Nephron (organoid): Measurements from ENCODE around the gene KDM4C.
"Not testable (repeated sequence)": the region's sequence is repeated elsewhere in the genome, so short reads cannot be mapped to it uniquely, and the experiment has no call there.

ENCODE experiments used
- H3K27ac Mint-ChIP-seq, 3 experiments: 2 replicates each; pipeline ENCODE4 v1.8.0; 2020; ENCODE audit warnings: mixed read lengths in 3 of 3, mild to moderate bottlenecking in 2 of 3, moderate library complexity in 1 of 3
- H3K27me3 Mint-ChIP-seq: 2 replicates; pipeline ENCODE4 v1.8.0; 2021; ENCODE audit warnings: low read depth, mild to moderate bottlenecking, moderate library complexity, mixed read lengths
- H3K36me3 Mint-ChIP-seq: 2 replicates; pipeline ENCODE4 v1.8.0; 2020; ENCODE audit warnings: low read depth, mixed read lengths
- H3K4me1 Mint-ChIP-seq: 2 replicates; pipeline ENCODE4 v1.8.0; 2020; ENCODE audit warnings: mixed read lengths
- H3K4me3 Mint-ChIP-seq, 3 experiments: 2 replicates each; pipeline ENCODE4 v1.8.0; 2020; ENCODE audit warnings: mild to moderate bottlenecking in 3 of 3, mixed read lengths in 3 of 3, moderate library complexity in 2 of 3
- H3K9me3 Mint-ChIP-seq: 2 replicates; pipeline ENCODE4 v1.8.0; 2020; ENCODE audit warnings: mixed read lengths
- TF ChIP-seq, protein P1 (sequence below), 3 experiments: fragments of 200-600 bp; sonication (generic); IDR thresholded peaks; one replicate each; pipeline ENCODE4 v1.5.0; 2021; ENCODE audit warnings: antibody characterized with exemption in 3 of 3; ENCODE audit not compliant: unreplicated experiment in 3 of 3

The KDM4C gene

DNA sequence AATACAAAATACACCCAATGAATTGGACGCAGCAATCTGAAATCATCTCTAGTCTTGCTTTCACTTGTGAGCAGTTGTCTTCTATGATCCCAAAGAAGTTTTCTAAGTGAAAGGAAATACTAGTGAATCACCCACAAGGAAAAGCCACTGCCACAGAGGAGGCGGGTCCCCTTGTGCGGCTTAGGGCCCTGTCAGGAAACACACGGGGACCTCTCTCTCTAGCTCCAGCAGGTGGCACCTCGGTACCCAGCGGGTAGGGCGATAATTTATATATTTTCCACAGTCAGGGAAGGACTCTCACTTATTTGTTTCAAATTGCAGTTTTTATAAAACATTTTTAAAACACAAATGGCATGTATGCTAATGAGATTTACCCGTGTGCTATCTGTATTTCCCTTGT lies 417.1 kb downstream of the KDM4C start:
- H3K27me3 Mint-ChIP-seq, result no peaks in the 10 kb centered on the region
- no peak overlapping the region for H3K4me3 Mint-ChIP-seq
- peaks cover 12% of the 10 kb centered on the region for H3K36me3 Mint-ChIP-seq
- peaks cover 9% of the 10 kb centered on the region for H3K9me3 Mint-ChIP-seq
- H3K27ac Mint-ChIP-seq, result peak overlapping the region in 1 of 3 experiments; percentile 30
- TF ChIP-seq, protein P1, sequence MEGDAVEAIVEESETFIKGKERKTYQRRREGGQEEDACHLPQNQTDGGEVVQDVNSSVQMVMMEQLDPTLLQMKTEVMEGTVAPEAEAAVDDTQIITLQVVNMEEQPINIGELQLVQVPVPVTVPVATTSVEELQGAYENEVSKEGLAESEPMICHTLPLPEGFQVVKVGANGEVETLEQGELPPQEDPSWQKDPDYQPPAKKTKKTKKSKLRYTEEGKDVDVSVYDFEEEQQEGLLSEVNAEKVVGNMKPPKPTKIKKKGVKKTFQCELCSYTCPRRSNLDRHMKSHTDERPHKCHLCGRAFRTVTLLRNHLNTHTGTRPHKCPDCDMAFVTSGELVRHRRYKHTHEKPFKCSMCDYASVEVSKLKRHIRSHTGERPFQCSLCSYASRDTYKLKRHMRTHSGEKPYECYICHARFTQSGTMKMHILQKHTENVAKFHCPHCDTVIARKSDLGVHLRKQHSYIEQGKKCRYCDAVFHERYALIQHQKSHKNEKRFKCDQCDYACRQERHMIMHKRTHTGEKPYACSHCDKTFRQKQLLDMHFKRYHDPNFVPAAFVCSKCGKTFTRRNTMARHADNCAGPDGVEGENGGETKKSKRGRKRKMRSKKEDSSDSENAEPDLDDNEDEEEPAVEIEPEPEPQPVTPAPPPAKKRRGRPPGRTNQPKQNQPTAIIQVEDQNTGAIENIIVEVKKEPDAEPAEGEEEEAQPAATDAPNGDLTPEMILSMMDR (IDR thresholded peaks at IDR 0.05; ENCODE audit: unreplicated experiment in 3 of 3), result no peak
- peaks cover 16% of the 10 kb centered on the region for H3K4me1 Mint-ChIP-seq

DNA sequence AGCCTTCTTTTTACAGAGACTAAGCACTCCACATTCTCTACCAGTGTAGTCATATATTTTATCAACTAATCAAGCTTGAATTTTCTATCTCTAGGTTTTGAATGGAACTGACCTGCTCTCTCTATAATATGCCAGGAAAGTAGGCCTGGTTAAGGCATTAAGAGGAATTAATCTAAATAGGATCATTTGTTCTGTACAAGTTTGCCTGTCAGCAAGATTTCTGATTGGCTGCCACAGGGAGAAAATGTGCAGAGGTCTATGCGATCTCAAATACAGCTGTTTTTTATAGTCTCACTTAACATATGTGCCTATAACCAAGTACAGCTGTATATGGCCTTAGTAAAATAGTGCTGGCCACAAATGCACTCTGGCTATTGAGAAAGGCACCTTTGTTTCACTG lies 418.8 kb downstream of the KDM4C start:
- no peaks in the 10 kb centered on the region for H3K27me3 Mint-ChIP-seq
- peaks cover 15% of the 10 kb centered on the region for H3K9me3 Mint-ChIP-seq
- no peak overlapping the region for H3K4me3 Mint-ChIP-seq
- H3K4me1 Mint-ChIP-seq, result peaks cover 16% of the 10 kb centered on the region
- TF ChIP-seq, protein P1 (IDR thresholded peaks at IDR 0.05; ENCODE audit: unreplicated experiment in 3 of 3), result no peak
- H3K27ac Mint-ChIP-seq, result no peak overlapping the region
- peaks cover 15% of the 10 kb centered on the region for H3K36me3 Mint-ChIP-seq

DNA sequence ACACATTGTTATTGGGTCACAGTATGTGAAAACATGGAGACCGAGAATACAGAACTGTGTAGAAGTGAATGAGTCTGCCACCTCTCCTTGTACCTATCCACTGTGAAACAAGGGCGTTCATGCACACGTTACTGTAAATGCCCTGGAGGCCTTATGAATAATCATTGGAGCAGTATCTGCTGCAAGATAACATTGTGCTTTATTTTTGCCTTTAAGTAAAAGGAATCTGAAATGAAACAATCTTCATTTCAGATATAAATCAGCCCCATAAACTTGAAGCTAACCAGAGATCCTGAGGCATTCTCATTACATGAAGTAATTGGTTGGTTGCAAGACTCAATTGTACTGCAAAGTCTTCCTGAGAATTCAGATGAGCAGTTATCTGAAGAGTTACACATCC lies 419.6 kb downstream of the KDM4C start:
- Mint-ChIP-seq H3K4me1 (peaks cover 16% of the 10 kb centered on the region), H3K9me3 (peaks cover 15% of the 10 kb centered on the region), H3K27me3 (no peaks in the 10 kb centered on the region), H3K36me3 (peaks cover 15% of the 10 kb centered on the region), H3K4me3 (no peak overlapping the region), H3K27ac (peak overlapping the region in 1 of 3 experiments; percentile 21)
- TF ChIP-seq, protein P1 (IDR thresholded peaks at IDR 0.05; ENCODE audit: unreplicated experiment in 3 of 3), result no peak

DNA sequence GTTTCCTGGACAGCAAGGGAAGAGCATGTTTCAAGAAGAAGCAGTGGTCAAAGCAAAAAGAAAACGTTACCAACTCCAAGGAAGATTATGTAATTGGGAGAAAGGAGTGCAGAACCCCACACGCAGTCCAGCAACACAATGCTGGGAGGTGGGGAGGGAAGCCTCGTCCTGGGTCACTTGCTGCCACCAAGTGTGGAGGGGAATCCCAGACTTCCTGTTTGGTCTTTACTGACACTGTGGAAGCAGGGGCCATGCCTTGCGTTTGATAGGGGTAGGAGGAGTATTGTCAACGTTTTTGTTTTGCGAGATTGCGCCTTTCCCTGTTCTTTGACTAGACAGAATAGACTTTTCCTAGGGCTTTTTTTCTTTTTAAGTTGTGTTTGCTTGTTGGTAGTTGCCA lies 421.0 kb downstream of the KDM4C start:
- H3K27me3 Mint-ChIP-seq, result no peaks in the 10 kb centered on the region

DNA sequence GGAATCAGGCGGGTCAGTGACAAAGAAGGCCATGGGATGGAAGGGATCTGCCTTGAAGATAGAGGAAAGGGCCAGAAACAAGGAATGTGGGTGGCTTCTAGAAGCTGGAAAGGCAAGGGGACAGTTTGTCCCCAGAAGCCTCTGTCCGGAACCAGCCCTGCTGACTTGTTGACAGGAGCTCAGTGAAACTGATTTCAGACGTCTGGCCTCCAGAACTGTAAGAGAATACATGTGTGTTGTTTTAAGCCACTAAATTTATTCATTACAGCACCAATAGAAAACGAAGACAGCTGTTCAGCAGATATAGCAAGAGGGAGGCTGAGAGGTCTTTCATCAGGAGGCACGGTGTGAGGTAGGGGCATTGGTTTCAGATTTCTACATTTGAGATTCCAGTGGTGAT lies 422.5 kb downstream of the KDM4C start:
- Mint-ChIP-seq H3K27ac (no peak overlapping the region), H3K36me3 (peaks cover 14% of the 10 kb centered on the region), H3K4me1 (no peaks in the 10 kb centered on the region), H3K4me3 (no peak overlapping the region), H3K27me3 (no peaks in the 10 kb centered on the region), H3K9me3 (peaks cover 17% of the 10 kb centered on the region)
- TF ChIP-seq, protein P1 (IDR thresholded peaks at IDR 0.05; ENCODE audit: unreplicated experiment in 3 of 3), result no peak

More for the DNA sequence above, 421.0 kb downstream of the KDM4C start:
- Mint-ChIP-seq H3K27ac (no peak overlapping the region), H3K36me3 (peaks cover 19% of the 10 kb centered on the region), H3K9me3 (peaks cover 17% of the 10 kb centered on the region), H3K4me3 (no peak overlapping the region), H3K4me1 (peaks cover 9% of the 10 kb centered on the region)
- TF ChIP-seq, protein P1 (IDR thresholded peaks at IDR 0.05; ENCODE audit: unreplicated experiment in 3 of 3), result no peak

DNA sequence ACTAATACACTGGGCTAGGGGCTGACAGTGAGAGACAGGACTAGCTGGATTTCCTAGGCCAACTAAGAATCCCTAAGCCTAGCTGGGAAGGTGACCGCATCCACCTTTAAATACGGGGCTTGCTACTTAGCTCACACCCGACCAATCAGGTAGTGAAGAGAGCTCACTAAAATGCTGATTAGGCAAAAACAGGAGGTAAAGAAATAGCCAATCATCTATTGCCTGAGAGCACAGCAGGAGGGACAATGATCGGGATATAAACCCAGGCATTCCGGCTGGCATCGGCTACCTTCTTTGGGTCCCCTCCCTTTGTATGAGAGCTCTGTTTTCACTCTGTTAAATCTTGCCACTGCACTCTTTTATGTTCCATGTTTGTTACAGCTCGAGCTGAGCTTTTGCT lies 425.4 kb downstream of the KDM4C start:
- not testable (repeated sequence) for H3K27ac Mint-ChIP-seq, H3K4me1 Mint-ChIP-seq, H3K4me3 Mint-ChIP-seq, H3K27me3 Mint-ChIP-seq
- H3K36me3 Mint-ChIP-seq, result peaks cover 14% of the 10 kb centered on the region
- peaks cover 30% of the 10 kb centered on the region for H3K9me3 Mint-ChIP-seq
